HG03066 (cell line): Measurements from ENCODE around the gene PNP.
"Not testable (repeated sequence)": the region's sequence is repeated elsewhere in the genome, so short reads cannot be mapped to it uniquely, and the experiment has no call there.

Experiments
- ATAC-seq: cut with Tn5 transposase; IDR thresholded peaks from one replicate; pipeline ENCODE4 v1.9.1; 2021; ENCODE audit warnings: low read depth; ENCODE audit not compliant: unreplicated experiment

PNP gene

GRCh38 chr14:20489093-20489994 lies 20.1 kb downstream of the PNP start:
- no peak for ATAC-seq

GRCh38 chr14:20490563-20490962 lies 21.4 kb downstream of the PNP start:
- ATAC-seq = no peak

- ATAC-seq = no peak
Observed at GRCh38 chr14:20492486-20492885, 23.3 kb downstream of the PNP start.

GRCh38 chr14:20493634-20494033 lies 24.4 kb downstream of the PNP start:
- no peak for ATAC-seq

GRCh38 chr14:20494935-20495766 lies 25.9 kb downstream of the PNP start:
- no peak for ATAC-seq

GRCh38 chr14:20498622-20499021 lies 29.4 kb downstream of the PNP start:
- no peak for ATAC-seq

- no peak for ATAC-seq
Observed at GRCh38 chr14:20499108-20499507, 29.9 kb downstream of the PNP start.

- no peak for ATAC-seq
Observed at GRCh38 chr14:20499881-20500280, 30.7 kb downstream of the PNP start.

- ATAC-seq = no peak
Observed at GRCh38 chr14:20501346-20501745, 32.1 kb downstream of the PNP start.

GRCh38 chr14:20503898-20504297 lies 34.7 kb downstream of the PNP start:
- no peak for ATAC-seq

- not testable (repeated sequence) for ATAC-seq
Observed at GRCh38 chr14:20506276-20506675, 37.1 kb downstream of the PNP start.

GRCh38 chr14:20506752-20507151 lies 37.5 kb downstream of the PNP start:
- not testable (repeated sequence) for ATAC-seq

- not testable (repeated sequence) for ATAC-seq
Observed at GRCh38 chr14:20507537-20507936, 38.3 kb downstream of the PNP start.

GRCh38 chr14:20508367-20508766 lies 39.2 kb downstream of the PNP start:
- ATAC-seq = no peak

GRCh38 chr14:20512177-20512905 lies 43.1 kb downstream of the PNP start:
- ATAC-seq = no peak

GRCh38 chr14:20515846-20516245 lies 46.6 kb downstream of the PNP start:
- no peak for ATAC-seq

GRCh38 chr14:20516921-20517320 lies 47.7 kb downstream of the PNP start:
- ATAC-seq = no peak

- no peak for ATAC-seq
Observed at GRCh38 chr14:20522332-20522731, 53.1 kb downstream of the PNP start.

GRCh38 chr14:20524027-20524426 lies 54.8 kb downstream of the PNP start:
- no peak for ATAC-seq
